Subcutaneous adipose tissue (tissue), 4 donors: Measurements from ENCODE around the gene PIEZO2. TPM values are rescaled to one million over a fixed set of nuclear protein-coding genes. Genes with fewer than 3 reads are reported as not detected.

Experiments used
- total RNA-seq, 4 donors: library from RNA; depleted of rRNA; stranded (reverse); fragments of >200 nt; gene quantifications; one replicate each; pipeline ENCODE4 v1.1.0, GENCODE V29; 2016
- TF ChIP-seq, protein P1 (sequence below): fragments of 450-650 bp; IDR thresholded peaks from one replicate; pipeline ENCODE4 v1.5.1; 2016; ENCODE audit warnings: low read depth, mild to moderate bottlenecking, control low read depth, antibody characterized with exemption, moderate library complexity

The PIEZO2 gene
- total RNA-seq, 4 donors from 2014 or later, result 0.85 to 2.2 (median 1.1) TPM

GRCh38 chr18:11027862-11028261, 121.5 kb downstream of the PIEZO2 start:
- TF ChIP-seq, protein P1, sequence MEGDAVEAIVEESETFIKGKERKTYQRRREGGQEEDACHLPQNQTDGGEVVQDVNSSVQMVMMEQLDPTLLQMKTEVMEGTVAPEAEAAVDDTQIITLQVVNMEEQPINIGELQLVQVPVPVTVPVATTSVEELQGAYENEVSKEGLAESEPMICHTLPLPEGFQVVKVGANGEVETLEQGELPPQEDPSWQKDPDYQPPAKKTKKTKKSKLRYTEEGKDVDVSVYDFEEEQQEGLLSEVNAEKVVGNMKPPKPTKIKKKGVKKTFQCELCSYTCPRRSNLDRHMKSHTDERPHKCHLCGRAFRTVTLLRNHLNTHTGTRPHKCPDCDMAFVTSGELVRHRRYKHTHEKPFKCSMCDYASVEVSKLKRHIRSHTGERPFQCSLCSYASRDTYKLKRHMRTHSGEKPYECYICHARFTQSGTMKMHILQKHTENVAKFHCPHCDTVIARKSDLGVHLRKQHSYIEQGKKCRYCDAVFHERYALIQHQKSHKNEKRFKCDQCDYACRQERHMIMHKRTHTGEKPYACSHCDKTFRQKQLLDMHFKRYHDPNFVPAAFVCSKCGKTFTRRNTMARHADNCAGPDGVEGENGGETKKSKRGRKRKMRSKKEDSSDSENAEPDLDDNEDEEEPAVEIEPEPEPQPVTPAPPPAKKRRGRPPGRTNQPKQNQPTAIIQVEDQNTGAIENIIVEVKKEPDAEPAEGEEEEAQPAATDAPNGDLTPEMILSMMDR, result no peak

DNA sequence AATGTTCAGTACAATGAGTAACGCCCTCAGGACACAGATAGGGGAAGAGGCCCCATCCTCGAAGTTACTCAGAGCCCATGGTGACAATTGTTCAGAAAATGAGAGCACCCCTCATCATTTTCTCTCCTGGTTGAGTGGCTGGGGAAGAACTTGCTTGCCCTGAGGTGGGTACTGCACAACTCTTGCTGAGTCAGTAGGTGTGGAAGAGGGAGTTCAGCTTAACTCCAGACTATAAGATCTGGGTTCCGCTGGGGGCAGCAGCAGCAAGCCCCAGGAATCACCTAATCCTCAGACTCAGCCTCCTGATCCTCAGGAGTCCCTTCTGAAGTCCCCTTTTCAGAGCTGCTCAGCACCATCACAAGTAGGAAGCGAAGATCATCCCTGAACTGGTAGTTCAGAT, 123.7 kb downstream of the PIEZO2 start:
- TF ChIP-seq, protein P1, result no peak

- TF ChIP-seq, protein P1, result no peak
Observed at GRCh38 chr18:11024928-11025669, 124.3 kb downstream of the PIEZO2 start.

DNA sequence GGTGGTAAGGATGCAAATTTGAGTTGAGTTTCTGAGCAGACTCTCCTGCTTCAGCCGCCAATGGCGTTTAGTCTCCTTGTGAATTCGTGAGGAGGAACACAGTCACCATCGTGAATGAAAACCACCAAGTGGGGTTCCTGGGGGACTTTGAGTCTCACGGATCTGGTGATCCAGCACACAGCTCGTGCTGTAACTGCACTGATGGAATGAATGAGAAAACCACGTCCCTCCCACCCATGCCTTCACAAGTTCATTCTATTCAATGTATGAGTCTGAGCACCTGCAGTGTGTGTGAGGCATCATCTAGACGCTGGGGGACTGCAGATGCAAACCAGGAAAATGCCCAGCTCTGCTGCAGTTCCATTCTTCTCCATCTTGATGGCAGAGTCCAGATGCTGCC, 127.9 kb downstream of the PIEZO2 start:
- TF ChIP-seq, protein P1, result no peak

DNA sequence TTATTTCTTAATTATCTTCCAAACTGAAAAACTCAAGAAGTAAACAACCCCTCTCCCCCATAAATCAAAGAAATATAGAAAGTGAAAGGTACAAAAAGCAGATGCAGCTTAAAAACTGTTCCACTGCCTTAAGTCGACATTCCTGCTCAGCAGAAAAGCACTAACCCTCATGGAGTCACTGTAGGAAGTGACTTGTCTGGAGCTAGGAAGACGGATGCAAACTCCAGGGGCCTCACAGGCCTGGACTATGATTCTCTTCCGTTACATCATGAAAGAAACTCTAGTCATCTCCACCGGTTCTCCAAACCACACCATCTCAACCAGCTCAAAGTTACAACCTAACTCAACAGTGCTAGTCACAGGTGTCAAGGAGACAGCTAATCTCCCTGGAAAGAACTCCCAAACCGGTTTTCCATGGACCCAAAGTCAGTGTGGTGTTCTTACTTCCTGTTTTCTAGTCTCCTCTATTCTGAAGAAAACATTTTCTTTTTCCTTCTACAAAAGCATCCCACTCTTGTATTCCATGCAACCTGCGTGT, 128.4 kb downstream of the PIEZO2 start:
- TF ChIP-seq, protein P1, result no peak

DNA sequence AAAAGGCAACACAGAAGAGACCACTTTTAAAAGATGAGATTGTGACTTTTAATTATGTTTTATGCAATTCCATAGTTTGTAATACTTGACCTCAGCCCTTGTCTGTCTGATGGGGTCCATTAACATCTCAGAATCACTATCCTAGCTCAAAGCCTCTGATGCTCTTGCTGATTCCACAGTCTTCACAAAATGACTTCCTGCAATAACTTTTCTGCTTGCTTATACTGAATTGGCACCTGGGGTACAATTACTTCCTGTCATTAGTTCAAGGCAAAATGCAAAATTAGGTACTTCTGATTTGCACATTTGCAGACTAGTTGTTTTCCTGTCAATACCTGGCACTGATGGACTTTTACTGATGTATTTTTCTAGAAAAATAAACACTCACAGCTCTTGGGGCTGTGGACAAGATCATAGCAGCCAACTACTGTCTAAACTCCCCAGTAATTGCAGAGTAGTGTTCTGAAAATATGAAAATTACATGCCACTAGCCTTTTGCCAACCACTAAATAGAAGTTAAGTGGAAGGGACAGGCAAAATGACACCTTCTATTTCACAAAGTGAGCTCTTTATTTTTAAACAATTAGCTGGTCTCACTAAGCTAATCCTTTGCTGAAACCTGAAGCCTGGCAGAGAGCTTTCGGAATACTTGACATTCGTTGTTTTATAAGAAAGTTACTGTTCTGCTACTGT, 129.1 kb downstream of the PIEZO2 start:
- TF ChIP-seq, protein P1, result no peak
